HCT116 (cell line): ENCODE results near the gene ARHGAP9. TPM values are rescaled to one million over a fixed set of nuclear protein-coding genes. Genes with fewer than 3 reads are reported as not detected.

Source experiments
- ATAC-seq: fragments of 200-7000 bp; cut with Tn5 transposase; 2 replicates; pipeline ENCODE4 v1.9.1; 2020; ENCODE audit warnings: mild to moderate bottlenecking, moderate library complexity
- BruUV-seq: library from RNA; stranded (reverse); fragments of 400-500 nt; replicated peaks from 2 replicates; lab custom pipeline; 2021; lab: Mats Ljungman, UMichigan
- CTCF ChIA-PET: fragments of 300-600 bp; sonication (Branson Sonifier 250); formaldehyde crosslinking; loops from one replicate; lab custom pipeline; 2021; ENCODE audit warnings: antibody characterized with exemption; lab: Charles Lee
- POLR2A ChIA-PET: fragments of 300-600, 350-600 bp; sonication (Branson Sonifier 250); formaldehyde crosslinking; loops from one replicate; lab custom pipeline; 2021; ENCODE audit warnings: antibody characterized with exemption; lab: Charles Lee
- RAD21 ChIA-PET, 2 experiments: fragments of 300-600 bp; sonication (Branson Sonifier 250); formaldehyde crosslinking; loops; one replicate each; lab custom pipeline; 2023; ENCODE audit warnings: low total read pairs in 2 of 2; ENCODE audit not compliant: uncharacterized antibody in 2 of 2, unreplicated experiment in 2 of 2, low non-redundant PET in 1 of 2; lab: Charles Lee
- DNase-seq: peaks from one replicate; pipeline ENCODE4 v3.0.0-alpha.2; 2010; ENCODE audit warnings: low read depth, low spot score
- H2AFZ ChIP-seq: fragments of 200-600 bp; shearing (Covaris generic), sonication (generic); 2 replicates; pipeline ENCODE4 v1.6.1; 2017; ENCODE audit warnings: low read depth, mixed run types, mixed read lengths, antibody characterized with exemption, low read length; ENCODE audit not compliant: poor library complexity, severe bottlenecking
- H3K27ac ChIP-seq: 2 replicates; pipeline ENCODE4 v1.5.1; 2012; ENCODE audit warnings: low read depth, low read length
- H3K27me3 ChIP-seq: fragments of 200-600 bp; sonication (generic); 2 replicates; pipeline ENCODE4 v1.6.1; 2016; ENCODE audit warnings: mixed run types, low read length, mixed read lengths; ENCODE audit not compliant: insufficient read depth
- H3K36me3 ChIP-seq, 2 experiments: fragments of 200-500 bp in 1 of 2; fragments of 200-600 bp in 1 of 2; sonication (Bioruptor generic) in 1 of 2; sonication (generic) in 1 of 2; 2 replicates each; pipeline versions ENCODE4 v1.5.1 to v1.6.1; 2014 to 2016; ENCODE audit warnings: low read length in 2 of 2, inconsistent platforms in 1 of 2, mixed read lengths in 1 of 2, mixed run types in 1 of 2; ENCODE audit not compliant: insufficient read depth in 2 of 2, control insufficient read depth in 1 of 2
- H3K4me1 ChIP-seq, 2 experiments: fragments of 200-600 bp in 1 of 2; sonication (generic) in 1 of 2; 2 replicates each; pipeline versions ENCODE4 v1.5.1 to v1.6.1; 2012 to 2017; ENCODE audit warnings: low read length in 2 of 2, inconsistent platforms in 1 of 2, mild to moderate bottlenecking in 1 of 2, mixed read lengths in 1 of 2, mixed run types in 1 of 2, moderate library complexity in 1 of 2; ENCODE audit not compliant: insufficient read depth in 2 of 2, control insufficient read depth in 1 of 2
- H3K4me2 ChIP-seq: fragments of 200-600 bp; sonication (generic); 2 replicates; pipeline ENCODE4 v1.6.1; 2017; ENCODE audit warnings: mixed run types, low read length, mixed read lengths
- H3K4me3 ChIP-seq, 2 experiments: fragments of 200-600 bp in 1 of 2; sonication (generic) in 1 of 2; replicated peaks in 1 of 2; 2 replicates each; pipeline ENCODE4 v1.5.1; 2011 to 2016; ENCODE audit warnings: low read length in 2 of 2, control low read depth in 1 of 2, low read depth in 1 of 2, mild to moderate bottlenecking in 1 of 2, mixed read lengths in 1 of 2, mixed run types in 1 of 2
- H3K79me2 ChIP-seq: fragments of 200-600 bp; sonication (generic); 2 replicates; pipeline ENCODE4 v1.6.1; 2017; ENCODE audit warnings: mild to moderate bottlenecking, mixed run types, low read length, moderate library complexity, mixed read lengths; ENCODE audit not compliant: insufficient read depth
- H3K9ac ChIP-seq: fragments of 200-600 bp; sonication (generic); 2 replicates; pipeline ENCODE4 v1.6.1; 2016; ENCODE audit warnings: low read length, mixed read lengths
- H3K9me2 ChIP-seq: fragments of 200-600 bp; sonication (generic), shearing (Covaris generic); 2 replicates; pipeline ENCODE4 v1.6.1; 2017; ENCODE audit warnings: mixed run types, mild to moderate bottlenecking, moderate library complexity; ENCODE audit not compliant: insufficient read depth
- H3K9me3 ChIP-seq, 2 experiments: fragments of 200-500 bp in 1 of 2; fragments of 200-600 bp in 1 of 2; sonication (Bioruptor generic) in 1 of 2; sonication (generic) in 1 of 2; 2 replicates each; pipeline ENCODE4 v1.6.1; 2014 to 2017; ENCODE audit warnings: low read length in 2 of 2, mixed read lengths in 2 of 2, inconsistent platforms in 1 of 2, low read depth in 1 of 2, mild to moderate bottlenecking in 1 of 2, mixed run types in 1 of 2, moderate library complexity in 1 of 2; ENCODE audit not compliant: control insufficient read depth in 1 of 2, insufficient read depth in 1 of 2
- H4K20me1 ChIP-seq: fragments of 200-600 bp; sonication (generic), shearing (Covaris generic); 2 replicates; pipeline ENCODE4 v1.6.1; 2017; ENCODE audit warnings: mixed run types, mild to moderate bottlenecking, moderate library complexity; ENCODE audit not compliant: insufficient read depth
- CBX3 ChIP-seq: IDR thresholded peaks from 2 replicates; pipeline ENCODE4 v1.6.1; 2012; ENCODE audit warnings: low read depth
- CEBPB ChIP-seq: IDR thresholded peaks from 2 replicates; pipeline ENCODE4 v1.6.1; 2012; ENCODE audit warnings: low read depth
- ELF1 ChIP-seq: IDR thresholded peaks from 2 replicates; pipeline ENCODE4 v1.6.1; 2012; ENCODE audit warnings: low read depth, borderline replicate concordance
- EZH2 ChIP-seq: fragments of 200-600 bp; sonication (generic); IDR thresholded peaks from 2 replicates; pipeline ENCODE4 v1.6.1; 2017; ENCODE audit warnings: antibody characterized with exemption, mixed run types
- EZH2phosphoT487 ChIP-seq: fragments of 200-600 bp; IDR thresholded peaks from 2 replicates; pipeline ENCODE4 v1.6.1; 2018; ENCODE audit warnings: antibody characterized with exemption, borderline replicate concordance
- FOSL1 ChIP-seq: IDR thresholded peaks from 2 replicates; pipeline ENCODE4 v1.6.1; 2012; ENCODE audit warnings: low read depth
- POLR2A ChIP-seq: IDR thresholded peaks from 2 replicates; pipeline ENCODE4 v1.7.0; 2011; ENCODE audit warnings: borderline replicate concordance; ENCODE audit not compliant: insufficient read depth, insufficient read length; ENCODE audit errors: extremely low read depth
- POLR2AphosphoS5 ChIP-seq: IDR thresholded peaks from 2 replicates; pipeline ENCODE4 v1.6.1; 2011; ENCODE audit warnings: mild to moderate bottlenecking, low read depth, low read length, moderate library complexity
- REST ChIP-seq: IDR thresholded peaks from 2 replicates; pipeline ENCODE4 v1.6.1; 2012; ENCODE audit warnings: low read depth
- SRF ChIP-seq: IDR thresholded peaks from 2 replicates; pipeline ENCODE4 v1.6.1; 2012; ENCODE audit warnings: low read depth
- TCF7L2 ChIP-seq: IDR thresholded peaks from 2 replicates; pipeline ENCODE4 v1.7.0; 2011; ENCODE audit warnings: borderline replicate concordance, inconsistent platforms; ENCODE audit not compliant: insufficient read depth, insufficient read length; ENCODE audit errors: extremely low read depth
- YY1 ChIP-seq: IDR thresholded peaks from 2 replicates; pipeline ENCODE4 v1.6.1; 2011; ENCODE audit warnings: low read length, low read depth, moderate library complexity, mild to moderate bottlenecking; ENCODE audit not compliant: insufficient replicate concordance; ENCODE audit errors: extremely low read depth
- ZBTB33 ChIP-seq: IDR thresholded peaks from 2 replicates; pipeline ENCODE4 v1.6.1; 2011; ENCODE audit warnings: mild to moderate bottlenecking, low read length, moderate library complexity; ENCODE audit not compliant: insufficient replicate concordance; ENCODE audit errors: extremely low read depth
- ZFX ChIP-seq: fragments of 450-650 bp; IDR thresholded peaks from 2 replicates; pipeline ENCODE4 v1.6.1; 2017
- ZNF274 ChIP-seq: fragments of 200-500 bp; sonication (Bioruptor generic); IDR thresholded peaks from 2 replicates; pipeline ENCODE4 v1.6.1; 2014; ENCODE audit warnings: mild to moderate bottlenecking, low read depth, low read length, inconsistent platforms
- intact Hi-C: fragments of 100-400 bp; cut with micrococcal nuclease; formaldehyde crosslinking; loops from 2 replicates; pipeline ENCODE4 v1.10.0; 2022
- total RNA-seq: library from RNA; stranded (reverse); gene quantifications from one replicate; pipeline ENCODE4 v1.2.1, GENCODE V29; 2021; ENCODE audit not compliant: unreplicated experiment

The ARHGAP9 gene
- total RNA-seq, 1 experiment from 2014 or later, result 0.84 TPM

DNA sequence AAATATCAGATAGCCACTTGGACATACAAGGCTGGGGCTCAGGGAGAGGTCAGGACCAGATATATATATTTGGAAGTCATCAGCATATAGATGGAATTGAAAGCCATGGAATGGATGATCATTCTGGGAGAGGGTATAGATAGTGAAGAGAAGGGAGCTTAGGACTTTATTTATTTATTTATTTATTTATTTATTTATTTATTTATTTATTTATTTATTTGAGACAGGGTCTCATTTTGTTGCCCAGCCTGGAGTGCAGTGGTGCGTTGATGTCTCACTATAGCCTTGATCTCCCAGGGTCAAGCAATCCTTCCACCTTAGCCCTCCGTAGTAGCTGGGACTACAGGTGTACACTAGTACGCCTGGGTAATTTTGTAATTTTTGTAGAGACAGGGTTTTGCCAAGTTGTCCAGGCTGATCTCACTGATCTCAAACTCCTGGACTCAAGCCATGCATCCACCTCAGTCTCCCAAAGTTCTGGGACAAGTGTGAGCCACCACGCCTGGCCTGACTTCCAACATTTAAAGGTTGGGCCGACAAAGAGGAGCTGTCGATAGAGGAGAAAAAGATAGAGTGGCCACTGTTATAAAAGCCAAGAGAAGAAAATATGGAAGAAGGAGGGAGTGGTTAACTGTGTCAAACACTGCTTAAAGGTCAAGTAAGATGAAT lies 33.2 kb downstream of the ARHGAP9 start:
- Histone ChIP-seq H3K4me2 (no peak overlapping the region), H3K27me3 (no peaks in the 10 kb centered on the region), H3K9ac (no peak overlapping the region), H2AFZ (no peak overlapping the region), H3K9me3 (peaks cover 0 to 7% of the 10 kb centered on the region in 2 experiments; a peak in 1 of 4 replicates), H4K20me1 (no peaks in the 10 kb centered on the region), H3K9me2 (no peaks in the 10 kb centered on the region), H3K36me3 (no peaks in the 10 kb centered on the region), H3K79me2 (no peaks in the 10 kb centered on the region), H3K4me1 (no peaks in the 10 kb centered on the region), H3K27ac (no peak overlapping the region), H3K4me3 (no peak overlapping the region)
- ChIA-PET RAD21 (no interaction called here), POLR2A (interaction anchor here (0.7 kb wide), 1 partner anchor 102 kb away, joined by 3 read pairs; no protein-coding TSS in a partner anchor), CTCF (no interaction called here)
- DNase-seq, result no peak
- intact Hi-C loops, result no loop called here
- ATAC-seq, result no peak
- no TSS peak for BruUV-seq
- TF ChIP-seq POLR2AphosphoS5 (no peak), ZFX (no peak), SRF (no peak), ZBTB33 (no peak), POLR2A (no peak), EZH2phosphoT487 (no peak)

GRCh38 chr12:57444744-57445143 lies 34.9 kb downstream of the ARHGAP9 start:
- intact Hi-C loops, result no loop called here
- Histone ChIP-seq H3K27ac (no peak overlapping the region), H3K4me2 (no peak overlapping the region), H4K20me1 (no peaks in the 10 kb centered on the region), H3K79me2 (no peaks in the 10 kb centered on the region), H2AFZ (no peak overlapping the region), H3K4me3 (no peak overlapping the region), H3K9me2 (no peaks in the 10 kb centered on the region), H3K4me1 (no peaks in the 10 kb centered on the region), H3K9ac (no peak overlapping the region), H3K27me3 (no peaks in the 10 kb centered on the region), H3K36me3 (no peaks in the 10 kb centered on the region), H3K9me3 (peaks cover 0 to 8% of the 10 kb centered on the region in 2 experiments; a peak in 1 of 4 replicates)
- no peak for DNase-seq
- no TSS peak for BruUV-seq
- ChIA-PET RAD21 (no interaction called here), CTCF (interaction anchor here (1.4 kb wide), 1 partner anchor 11 kb away, joined by 8 read pairs; the partner anchor contains the start of gene INHBE), POLR2A (no interaction called here)
- no peak for ATAC-seq
- TF ChIP-seq ELF1 (no peak), EZH2 (no peak), POLR2A (no peak), YY1 (no peak), ZNF274 (no peak), CBX3 (no peak), POLR2AphosphoS5 (no peak), TCF7L2 (no peak), CEBPB (no peak), REST (no peak), FOSL1 (no peak)
